ENCODE results near the gene NXN.
"Not testable (repeated sequence)": the region's sequence is repeated elsewhere in the genome, so short reads cannot be mapped to it uniquely, and the experiment has no call there.

Gene NXN

DNA sequence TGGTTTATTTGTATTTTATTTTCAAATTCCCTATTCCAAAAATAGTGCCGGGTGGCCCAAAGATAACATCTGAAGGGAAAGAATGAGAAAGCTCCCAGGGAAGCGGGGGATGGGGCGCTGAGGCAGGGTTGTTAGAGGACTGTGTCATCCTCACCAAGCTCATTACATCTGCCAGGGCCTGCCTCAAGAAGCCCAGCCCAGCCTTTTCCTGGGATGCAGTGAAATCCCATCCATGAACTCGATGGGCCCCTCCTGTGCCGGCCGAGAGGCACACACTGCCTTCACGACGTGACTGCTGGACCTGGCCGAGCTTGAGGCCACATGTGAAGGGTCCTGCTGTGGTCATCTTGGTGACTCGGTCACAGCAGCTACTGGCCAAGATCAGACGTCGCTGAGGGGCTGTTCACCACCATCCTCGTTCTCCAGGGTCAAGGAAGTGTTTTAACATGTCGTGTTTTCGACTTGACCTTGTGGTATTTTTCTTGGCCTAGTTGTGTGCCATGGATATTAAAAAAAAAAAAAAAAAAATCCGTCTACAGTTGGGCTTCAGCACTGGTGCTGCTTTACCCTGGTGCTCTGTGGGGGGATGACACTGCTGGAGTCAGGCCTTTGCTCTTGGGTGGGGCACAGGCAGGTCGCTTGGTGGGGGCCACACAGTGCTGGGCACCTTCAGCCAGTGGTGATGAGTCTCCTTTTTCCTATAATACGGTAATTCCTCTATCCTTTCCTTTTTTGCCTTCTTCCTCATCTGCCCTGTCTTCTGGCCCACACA lies 22.2 kb upstream of the NXN start:
- DNase-seq (ENCODE audit: low spot score) = no peak
- TF ChIP-seq, protein P1, sequence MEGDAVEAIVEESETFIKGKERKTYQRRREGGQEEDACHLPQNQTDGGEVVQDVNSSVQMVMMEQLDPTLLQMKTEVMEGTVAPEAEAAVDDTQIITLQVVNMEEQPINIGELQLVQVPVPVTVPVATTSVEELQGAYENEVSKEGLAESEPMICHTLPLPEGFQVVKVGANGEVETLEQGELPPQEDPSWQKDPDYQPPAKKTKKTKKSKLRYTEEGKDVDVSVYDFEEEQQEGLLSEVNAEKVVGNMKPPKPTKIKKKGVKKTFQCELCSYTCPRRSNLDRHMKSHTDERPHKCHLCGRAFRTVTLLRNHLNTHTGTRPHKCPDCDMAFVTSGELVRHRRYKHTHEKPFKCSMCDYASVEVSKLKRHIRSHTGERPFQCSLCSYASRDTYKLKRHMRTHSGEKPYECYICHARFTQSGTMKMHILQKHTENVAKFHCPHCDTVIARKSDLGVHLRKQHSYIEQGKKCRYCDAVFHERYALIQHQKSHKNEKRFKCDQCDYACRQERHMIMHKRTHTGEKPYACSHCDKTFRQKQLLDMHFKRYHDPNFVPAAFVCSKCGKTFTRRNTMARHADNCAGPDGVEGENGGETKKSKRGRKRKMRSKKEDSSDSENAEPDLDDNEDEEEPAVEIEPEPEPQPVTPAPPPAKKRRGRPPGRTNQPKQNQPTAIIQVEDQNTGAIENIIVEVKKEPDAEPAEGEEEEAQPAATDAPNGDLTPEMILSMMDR (IDR thresholded peaks at IDR 0.05; ENCODE audit: extremely low read depth, missing control alignments) = no peak

GRCh38 chr17:1000597-1001461 lies 21.3 kb upstream of the NXN start:
- TF ChIP-seq, protein P1 (IDR thresholded peaks at IDR 0.05; ENCODE audit: extremely low read depth, missing control alignments) = no peak
- DNase-seq (ENCODE audit: low spot score) = no peak

- TF ChIP-seq, protein P1 (IDR thresholded peaks at IDR 0.05; ENCODE audit: extremely low read depth, missing control alignments) = no peak
- DNase-seq (ENCODE audit: low spot score) = no peak
Observed at GRCh38 chr17:998111-998510, 18.5 kb upstream of the NXN start.

GRCh38 chr17:996554-997344 lies 17.2 kb upstream of the NXN start, which contains the start of gene TIMM22:
Gene TIMM22 (plus strand): TSS chr17:997129. CDS start chr17:997143, 14 bp downstream.
- peak; percentile 95 for DNase-seq (ENCODE audit: low spot score)
- TF ChIP-seq, protein P1 (IDR thresholded peaks at IDR 0.05; ENCODE audit: extremely low read depth, missing control alignments) = peak; percentile 94

GRCh38 chr17:995324-995723 lies 15.7 kb upstream of the NXN start:
- DNase-seq (ENCODE audit: low spot score) = not testable (repeated sequence)

- TF ChIP-seq, protein P1 (IDR thresholded peaks at IDR 0.05; ENCODE audit: extremely low read depth, missing control alignments) = no peak
- DNase-seq (ENCODE audit: low spot score) = no peak
Observed at GRCh38 chr17:992933-993332, 13.4 kb upstream of the NXN start.

DNA sequence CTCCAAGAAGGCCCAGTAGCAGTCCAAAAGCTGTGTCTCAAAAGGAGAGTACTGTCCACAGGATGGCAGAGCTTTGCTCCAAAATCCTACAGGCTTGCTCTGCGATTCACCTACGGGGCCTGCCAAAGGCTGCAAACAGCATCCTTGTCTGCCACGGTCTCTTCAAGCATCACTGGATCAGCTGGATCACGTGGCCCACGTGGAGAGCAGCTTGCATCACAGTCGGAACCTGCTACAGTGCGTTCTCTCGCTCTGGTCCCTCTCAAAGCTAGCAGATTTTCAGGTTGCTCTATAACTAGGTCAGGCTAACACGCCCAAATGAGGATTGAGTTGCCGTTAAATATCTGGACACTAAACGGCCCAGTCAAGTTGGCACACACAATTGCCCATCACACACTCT lies 9.0 kb upstream of the NXN start:
- TF ChIP-seq, protein P1 (IDR thresholded peaks at IDR 0.05; ENCODE audit: extremely low read depth, missing control alignments) = no peak
- DNase-seq (ENCODE audit: low spot score) = no peak

Measured in GM20000 (cell line).